GM18511 (cell line): ENCODE results near the gene COX10.
A peak's percentile ranks its signal among the peaks of the same experiment; 100 is the strongest.
"Not testable (repeated sequence)": the region's sequence is repeated elsewhere in the genome, so short reads cannot be mapped to it uniquely, and the experiment has no call there.

Source experiments
- ATAC-seq: cut with Tn5 transposase; IDR thresholded peaks from one replicate; pipeline ENCODE4 v1.9.1; 2021; ENCODE audit warnings: mild to moderate bottlenecking, moderate library complexity; ENCODE audit not compliant: unreplicated experiment

COX10 gene

GRCh38 chr17:14168582-14168981 lies 99.3 kb downstream of the COX10 start:
- ATAC-seq = no peak

GRCh38 chr17:14169287-14169686 lies 100.0 kb downstream of the COX10 start:
- no peak for ATAC-seq

- no peak for ATAC-seq
These were observed 100.6 kb downstream of the COX10 start for GRCh38 chr17:14169901-14170300.

- not testable (repeated sequence) for ATAC-seq
These were observed 107.7 kb downstream of the COX10 start for GRCh38 chr17:14176989-14177388.

- not testable (repeated sequence) for ATAC-seq
These were observed 108.5 kb downstream of the COX10 start for GRCh38 chr17:14177801-14178200.

DNA sequence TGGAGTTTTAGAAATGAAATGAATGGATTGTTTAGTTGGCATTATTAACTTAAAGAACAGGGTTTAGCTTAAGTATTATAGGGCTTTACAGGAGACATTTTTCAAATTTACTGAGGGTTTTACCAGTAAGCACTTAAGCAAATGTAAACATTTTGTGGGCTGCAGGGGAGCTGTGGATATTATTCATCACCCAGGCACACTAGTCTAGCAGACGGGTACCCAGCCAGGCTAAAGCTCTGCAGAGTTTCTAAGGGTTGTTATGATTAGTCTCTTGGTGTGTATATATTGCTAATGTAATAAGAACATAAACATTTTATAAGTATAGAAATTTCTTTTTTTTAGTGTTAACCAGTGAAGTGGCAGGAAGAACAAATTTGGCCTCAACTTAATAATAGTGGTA lies 110.6 kb downstream of the COX10 start:
- not testable (repeated sequence) for ATAC-seq

- not testable (repeated sequence) for ATAC-seq
These were observed 112.8 kb downstream of the COX10 start for GRCh38 chr17:14182084-14182483.

GRCh38 chr17:14184536-14184935 lies 115.2 kb downstream of the COX10 start:
- not testable (repeated sequence) for ATAC-seq

DNA sequence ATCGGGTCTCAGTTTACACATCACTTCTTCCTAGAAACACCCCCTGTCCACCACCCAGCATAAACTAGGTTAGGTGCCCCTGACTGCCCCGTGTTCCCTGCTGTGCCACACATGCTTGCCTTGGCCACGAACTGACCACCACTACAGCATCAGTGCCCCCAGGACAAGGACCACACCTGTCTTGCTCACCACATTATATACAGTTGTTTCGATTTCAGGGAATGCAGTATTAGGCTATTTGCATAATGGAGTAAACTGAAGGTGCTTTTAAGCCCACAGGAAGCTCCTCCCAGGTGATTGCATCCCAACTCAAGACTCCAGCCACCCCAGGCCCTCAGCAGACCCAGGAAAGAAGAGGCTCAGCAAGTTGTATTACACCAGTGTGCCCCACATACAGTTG lies 117.1 kb downstream of the COX10 start:
- ATAC-seq = not testable (repeated sequence)

GRCh38 chr17:14190774-14191173 lies 121.5 kb downstream of the COX10 start:
- ATAC-seq = not testable (repeated sequence)

DNA sequence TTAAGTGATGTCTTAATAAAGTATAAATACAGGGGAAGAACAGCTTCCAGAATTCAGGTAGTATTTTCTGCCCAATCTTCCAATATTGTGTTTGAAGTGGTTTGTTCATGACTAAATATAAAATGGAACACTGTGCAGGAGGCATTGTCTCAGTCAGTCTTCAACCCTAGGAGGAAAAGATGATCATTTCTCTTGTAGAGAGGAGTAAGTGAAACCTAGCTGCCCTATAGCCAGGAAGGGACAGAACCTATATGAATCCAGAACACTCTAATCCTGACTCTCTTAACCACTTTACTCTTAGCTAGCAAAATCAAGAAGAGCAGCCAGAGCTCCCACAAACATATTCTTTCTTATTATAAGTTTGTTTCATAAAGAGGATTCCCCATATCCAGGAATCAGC lies 122.2 kb downstream of the COX10 start:
- ATAC-seq = not testable (repeated sequence)

DNA sequence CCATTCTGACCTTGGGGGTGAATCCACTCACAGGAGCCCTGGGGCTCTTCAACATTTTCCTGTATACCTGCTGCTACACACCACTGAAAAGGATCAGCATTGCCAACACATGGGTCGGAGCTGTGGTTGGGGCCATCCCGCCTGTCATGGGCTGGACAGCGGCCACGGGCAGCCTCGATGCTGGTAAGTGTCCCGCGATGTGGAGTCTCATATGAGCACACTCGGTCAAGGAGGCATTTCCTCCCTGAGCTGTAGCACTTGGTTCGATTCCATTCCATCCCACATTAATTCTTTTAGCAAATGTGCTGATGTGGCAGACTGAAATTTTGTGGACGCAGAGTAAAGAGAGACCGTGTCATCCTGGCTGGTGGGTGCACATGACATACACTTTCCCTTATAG lies 122.7 kb downstream of the COX10 start:
- ATAC-seq = not testable (repeated sequence)

DNA sequence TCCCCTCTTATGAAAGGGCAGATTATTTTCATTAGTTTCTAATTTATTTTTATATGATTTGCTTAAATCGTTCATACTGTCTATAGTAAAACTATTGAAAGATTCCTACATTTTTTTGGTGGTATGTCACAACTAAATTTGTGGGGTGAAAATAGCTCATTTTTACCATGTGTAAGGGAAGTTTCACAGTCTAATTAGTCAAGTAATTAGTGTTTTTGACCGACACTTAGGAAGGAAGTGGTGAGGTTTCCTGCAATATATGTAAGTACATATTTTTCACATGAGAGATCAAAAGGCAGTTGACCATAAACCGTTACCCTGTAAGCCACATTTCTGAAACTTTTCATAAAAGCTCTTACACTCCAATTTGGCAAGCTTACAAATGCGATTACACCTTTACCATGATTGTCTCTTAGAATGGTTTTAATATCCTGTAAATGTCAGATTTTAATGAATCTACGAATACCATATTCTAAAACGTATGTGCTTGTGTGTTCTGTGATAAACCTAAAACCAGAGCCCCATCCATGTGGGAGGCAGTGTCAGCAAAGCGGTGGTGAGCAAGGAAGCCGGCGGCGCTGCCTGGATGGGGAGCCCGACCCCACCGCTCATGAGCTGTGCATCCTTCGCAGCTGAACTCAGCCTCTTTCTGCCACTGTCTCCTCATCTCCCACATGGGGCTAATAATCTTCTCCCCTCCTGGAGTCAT lies 123.5 kb downstream of the COX10 start:
- ATAC-seq = peak; percentile 67

DNA sequence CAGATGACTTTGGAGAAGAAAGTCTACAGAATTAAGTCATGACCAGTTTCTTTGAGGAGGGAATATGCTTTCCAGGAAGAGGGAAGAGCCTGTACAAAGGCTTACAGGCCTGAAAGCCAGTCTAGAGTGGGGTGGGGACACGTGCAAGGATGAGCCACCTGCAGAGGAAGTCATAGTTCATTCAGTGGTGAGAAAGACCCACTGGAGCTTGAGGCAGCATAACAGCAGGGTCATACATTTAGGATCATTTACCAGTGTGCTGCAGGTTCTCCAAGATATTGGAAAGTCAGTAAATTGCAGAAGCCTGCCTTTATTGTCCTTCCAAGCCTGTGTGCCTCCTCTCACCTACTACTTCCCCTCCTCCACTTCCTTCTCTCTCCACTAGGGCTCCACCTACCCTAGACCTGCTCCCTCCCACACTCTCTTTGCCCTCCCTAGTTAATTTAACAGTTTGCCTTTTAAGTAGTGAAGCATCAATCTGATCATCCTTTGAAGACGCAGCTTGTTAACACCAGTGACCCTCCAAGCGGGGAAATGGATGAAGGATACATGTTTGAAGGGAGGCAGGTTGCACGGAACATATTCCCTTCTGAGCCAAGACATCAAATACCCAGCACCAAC lies 127.2 kb downstream of the COX10 start:
- ATAC-seq = no peak

GRCh38 chr17:14197057-14197456 lies 127.8 kb downstream of the COX10 start:
- no peak for ATAC-seq

GRCh38 chr17:14197586-14197985 lies 128.3 kb downstream of the COX10 start:
- no peak for ATAC-seq

DNA sequence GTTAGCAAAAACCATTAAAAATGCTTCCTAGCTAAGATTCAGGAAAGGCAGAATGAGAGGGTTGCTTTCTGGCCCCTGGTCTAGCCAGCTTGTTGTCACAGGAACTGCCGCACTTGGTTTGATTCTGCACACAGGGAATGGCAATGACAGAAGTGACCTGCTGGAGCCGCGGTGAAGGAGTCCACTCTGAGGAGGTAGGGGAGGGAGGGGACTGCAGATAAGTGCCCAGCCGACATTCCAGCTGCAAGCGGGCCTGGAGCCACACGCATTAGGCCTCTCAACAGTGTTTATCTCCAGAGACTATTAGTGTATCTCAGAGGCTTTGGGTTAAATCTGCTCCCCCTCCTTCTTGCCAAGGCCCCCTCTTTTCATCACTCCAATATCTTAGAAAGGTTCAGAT lies 128.7 kb downstream of the COX10 start:
- ATAC-seq = no peak

- ATAC-seq = no peak
These were observed 129.3 kb downstream of the COX10 start for GRCh38 chr17:14198575-14198974.

DNA sequence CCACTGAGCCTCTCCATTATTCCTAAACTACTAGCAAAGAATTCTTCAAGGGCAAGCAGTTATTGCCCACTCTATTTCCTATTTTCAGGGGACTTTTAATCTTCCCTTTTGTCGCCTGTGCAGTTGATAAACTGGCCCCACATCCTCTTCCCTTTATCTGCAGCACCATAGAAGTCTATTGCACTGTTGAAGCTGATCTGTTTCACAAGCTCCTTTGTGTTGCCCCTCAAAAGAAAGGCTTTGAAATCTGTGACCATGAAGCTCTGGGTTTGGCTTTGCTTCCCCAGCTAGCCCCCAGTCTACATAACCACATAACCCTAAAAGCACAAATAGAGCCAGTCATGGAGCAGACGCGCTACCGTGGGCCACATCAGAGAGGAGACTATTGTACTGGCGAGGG lies 130.3 kb downstream of the COX10 start:
- no peak for ATAC-seq

- ATAC-seq = no peak
These were observed 131.1 kb downstream of the COX10 start for GRCh38 chr17:14200354-14200753.

GRCh38 chr17:14201021-14201987 lies 132.0 kb downstream of the COX10 start:
- no peak for ATAC-seq
